ENCODE measurements around the gene KRTAP5-6.
A peak's percentile ranks its signal among the peaks of the same experiment; 100 is the strongest.

Gene KRTAP5-6

DNA sequence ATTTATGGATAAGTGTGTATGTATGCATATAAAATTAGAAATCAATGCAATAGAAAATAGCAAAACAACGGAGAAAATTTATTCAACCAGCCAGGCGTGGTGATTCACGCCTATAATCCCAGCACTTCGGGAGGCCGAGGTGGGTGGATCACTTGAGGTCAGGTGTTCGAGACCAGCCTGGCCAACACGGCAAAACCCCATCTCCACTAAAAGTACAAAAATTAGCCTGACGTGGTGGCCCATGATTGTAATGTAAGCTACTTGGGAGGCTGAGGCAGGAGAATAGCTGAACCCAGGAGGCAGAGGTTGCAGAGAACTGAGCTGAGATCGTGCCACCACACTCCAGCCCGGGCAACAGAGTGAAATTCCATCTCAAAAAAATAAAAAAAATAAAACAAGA lies 5.5 kb downstream of the KRTAP5-6 start:
- no peak for DNase-seq (ENCODE audit: low spot score)

DNA sequence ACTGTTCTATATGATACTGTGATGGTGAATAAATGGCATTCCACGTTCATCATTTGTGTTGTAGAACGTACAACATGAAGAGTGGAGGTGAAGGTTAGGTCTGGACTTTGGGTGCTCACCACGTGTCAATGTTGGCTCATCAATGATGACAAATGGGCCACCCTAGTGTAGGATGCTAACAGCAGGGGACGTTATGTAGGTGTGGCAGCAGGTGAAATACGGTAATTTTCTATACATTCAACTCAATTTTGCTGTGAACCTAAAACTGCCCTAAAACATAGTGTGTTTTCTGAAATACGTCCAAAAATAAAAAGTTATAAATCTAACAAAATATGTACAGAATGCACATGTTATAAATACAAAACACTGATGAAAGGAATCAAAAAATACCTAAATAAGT lies 6.2 kb downstream of the KRTAP5-6 start:
- no peak for DNase-seq (ENCODE audit: low spot score)

- no peak for DNase-seq (ENCODE audit: low spot score)
These were observed 8.4 kb downstream of the KRTAP5-6 start for GRCh38 chr11:1705126-1706052.

DNA sequence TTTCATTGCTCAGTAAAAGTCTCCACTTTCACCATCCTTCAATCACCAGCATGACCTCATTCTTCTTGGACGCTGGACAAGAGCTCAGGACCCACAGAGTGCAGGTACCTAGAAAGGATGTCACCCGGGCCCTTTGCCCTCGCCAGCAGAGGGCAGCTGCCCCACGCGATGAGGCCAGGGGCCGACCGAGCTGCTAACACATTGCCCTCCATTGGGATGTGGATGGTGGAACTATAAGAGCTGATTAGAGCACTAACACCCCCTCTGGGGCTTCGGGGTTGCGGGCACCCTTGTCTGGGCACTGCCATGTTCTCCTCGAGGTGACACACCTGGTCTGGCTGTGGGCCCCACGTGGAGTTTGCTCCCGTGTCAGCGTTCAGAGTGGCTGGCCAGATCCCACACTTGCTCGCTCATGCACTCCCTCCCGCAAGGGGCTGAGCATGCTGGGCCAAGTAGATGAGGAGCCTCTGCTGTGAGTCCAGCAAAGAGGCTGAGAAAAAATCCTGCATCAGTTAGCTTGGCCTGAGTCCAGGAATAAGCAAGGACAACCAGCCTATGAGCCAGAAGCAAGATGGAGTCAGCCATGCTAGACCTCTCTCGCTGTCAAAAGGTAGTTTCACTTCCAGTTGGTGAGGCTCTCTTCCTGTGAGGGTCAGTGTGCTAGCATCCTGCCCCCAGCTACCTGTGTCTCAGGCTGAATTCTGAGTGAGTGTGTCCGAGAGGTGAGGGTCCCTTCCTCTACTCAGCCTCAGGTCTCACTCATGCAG lies 9.8 kb downstream of the KRTAP5-6 start:
- no peak for DNase-seq (ENCODE audit: low spot score)

DNA sequence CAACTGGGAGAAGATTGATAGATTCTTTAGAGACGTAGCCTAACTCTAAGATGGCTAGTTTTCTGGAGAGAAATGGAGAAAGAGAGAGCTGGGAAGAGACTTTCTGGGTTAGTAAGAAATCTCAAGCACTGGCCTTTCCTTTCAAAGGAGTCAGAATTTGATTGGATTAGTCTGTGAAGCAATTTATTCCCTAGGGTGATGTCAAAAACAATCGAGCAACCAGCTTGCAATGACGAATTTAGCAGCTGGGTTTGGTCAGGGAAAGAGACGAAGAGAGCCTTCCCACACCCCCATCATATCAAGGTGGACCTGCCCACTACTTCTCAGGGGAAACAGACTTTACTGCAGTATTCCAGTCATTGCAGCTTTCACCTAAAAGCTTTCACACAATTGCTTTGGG lies 10.8 kb downstream of the KRTAP5-6 start:
- no peak for DNase-seq (ENCODE audit: low spot score)

DNA sequence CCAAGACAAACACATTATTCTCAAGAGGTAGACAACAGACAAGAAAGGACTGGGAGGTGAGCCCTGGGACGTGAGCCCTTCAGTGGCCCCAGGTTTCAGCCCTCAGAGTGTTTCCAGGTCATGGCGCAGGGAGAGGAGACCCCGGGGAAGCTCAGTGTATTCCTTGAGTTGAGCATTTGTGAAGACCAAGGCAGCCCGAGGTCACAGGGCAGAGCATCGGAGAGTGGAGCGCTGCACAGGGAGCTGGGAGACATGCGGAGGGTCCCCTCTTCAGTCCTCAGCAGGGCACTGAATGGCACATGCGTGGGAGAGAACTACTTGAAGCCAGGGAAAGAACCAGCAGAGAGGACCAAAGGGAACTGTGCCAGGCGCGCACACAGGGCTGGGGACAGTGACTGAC lies 11.7 kb downstream of the KRTAP5-6 start:
- no peak for DNase-seq (ENCODE audit: low spot score)

DNA sequence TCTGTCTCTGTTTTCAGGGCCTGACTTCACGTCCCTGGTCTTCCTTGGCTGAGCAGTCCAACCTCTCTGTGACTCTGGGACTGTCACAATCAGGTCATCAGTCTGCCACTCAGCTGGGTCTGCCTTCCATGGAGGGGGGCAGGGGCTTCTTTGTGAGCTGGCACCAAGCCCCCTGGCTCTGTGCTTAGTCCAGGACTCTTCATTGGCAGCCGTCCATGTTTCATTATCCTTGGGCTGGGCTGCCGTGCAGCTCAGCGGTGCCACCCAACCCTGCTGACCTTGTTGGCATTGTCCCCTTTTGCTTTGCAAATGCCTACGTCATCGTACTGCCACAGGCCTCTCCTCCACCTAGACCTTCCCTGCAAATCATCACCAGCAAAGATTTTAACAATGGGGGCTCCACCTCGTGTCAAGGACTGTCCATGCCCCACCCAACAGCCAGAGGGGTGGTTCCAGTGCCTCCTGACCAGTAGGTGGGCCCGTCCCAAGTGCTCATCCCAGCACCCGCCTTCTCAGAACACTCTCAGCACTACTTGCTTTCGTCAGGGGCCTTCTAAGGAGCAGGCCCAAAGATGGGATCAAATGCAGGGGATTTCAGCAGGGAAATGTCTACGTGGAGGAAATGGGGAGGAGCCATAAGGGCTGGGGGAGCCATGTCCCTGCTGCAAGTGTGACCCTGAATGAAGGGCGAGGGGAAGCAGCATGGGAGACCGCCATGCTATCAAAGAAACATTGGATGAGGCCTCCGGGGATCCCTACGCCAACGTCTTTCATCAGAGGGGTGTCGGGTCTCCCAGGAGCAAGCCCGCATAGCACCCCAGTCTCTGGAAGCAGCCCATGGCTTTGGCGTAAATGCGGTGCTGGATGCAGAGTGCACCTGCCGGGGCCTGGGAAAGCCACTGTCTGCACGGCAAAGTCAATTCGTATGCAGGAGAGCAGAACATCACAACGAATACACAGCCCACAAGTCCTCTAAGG lies 18.2 kb downstream of the KRTAP5-6 start:
- DNase-seq (ENCODE audit: low spot score), result no peak

DNA sequence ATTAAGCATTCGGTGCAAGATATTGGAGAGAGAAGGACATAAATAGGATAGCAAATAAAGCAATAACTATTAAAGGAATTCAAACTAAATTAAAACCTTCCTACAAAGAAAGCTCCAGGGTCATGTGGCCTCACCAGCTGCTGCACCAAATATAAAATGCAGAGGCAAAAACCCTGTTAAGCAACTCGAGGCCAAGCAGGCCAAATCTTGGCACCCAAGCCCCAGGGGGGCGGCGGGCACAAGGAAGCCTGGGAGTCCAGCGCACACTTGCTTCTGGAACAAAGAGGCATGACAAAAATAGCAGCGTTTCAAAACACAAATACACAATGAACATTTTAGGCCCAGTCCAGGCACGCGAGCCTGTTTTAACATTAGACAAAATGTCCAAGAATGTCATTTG lies 20.8 kb downstream of the KRTAP5-6 start:
- DNase-seq (ENCODE audit: low spot score), result no peak

GRCh38 chr11:1718326-1718725 lies 21.3 kb downstream of the KRTAP5-6 start:
- DNase-seq (ENCODE audit: low spot score), result no peak

DNA sequence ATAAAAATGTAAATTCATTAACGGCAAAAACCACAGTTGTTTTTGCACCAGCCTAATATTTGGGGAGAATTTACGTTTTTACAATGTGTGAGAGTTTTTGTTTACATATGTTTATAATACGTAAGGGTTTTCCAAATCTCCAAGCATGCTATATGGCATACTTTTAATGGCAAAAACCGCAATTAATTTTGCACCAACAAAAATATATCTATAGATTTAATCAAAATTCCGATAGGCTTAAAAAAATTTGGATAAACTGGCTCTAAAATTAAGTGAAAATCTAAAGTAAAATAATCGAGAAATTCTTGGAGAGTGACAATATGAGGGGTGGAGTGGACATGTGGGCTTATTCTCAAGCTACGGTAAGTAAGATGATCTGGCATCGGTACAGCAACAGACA lies 22.8 kb downstream of the KRTAP5-6 start:
- no peak for DNase-seq (ENCODE audit: low spot score)

DNA sequence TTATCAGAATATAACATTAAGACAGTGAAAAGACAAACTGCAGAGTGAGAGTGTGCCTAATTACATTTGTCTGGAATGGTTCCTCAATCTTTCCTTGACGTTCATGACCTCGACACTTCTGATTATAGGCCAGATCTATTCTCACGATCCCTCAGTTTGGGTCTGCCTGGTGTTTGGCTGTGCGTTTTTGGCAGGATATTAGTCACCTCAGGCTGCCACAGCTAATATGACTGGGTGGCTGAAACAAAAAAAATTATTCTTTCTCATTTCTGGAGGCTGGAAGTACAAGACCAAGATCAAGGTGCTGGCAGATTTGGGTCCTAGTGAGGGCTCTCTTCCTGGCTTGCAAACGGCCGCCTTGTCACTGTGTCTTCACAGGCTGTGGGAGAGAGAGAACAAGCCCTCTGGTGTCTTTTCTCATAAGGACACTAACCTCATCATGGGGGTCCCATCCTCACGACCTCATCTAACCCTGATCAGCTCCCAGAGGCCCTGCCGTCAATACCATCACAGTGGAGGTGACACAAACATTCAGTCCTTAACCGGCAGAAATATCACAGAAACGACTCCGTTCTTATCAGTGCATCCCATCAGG lies 30.2 kb downstream of the KRTAP5-6 start:
- DNase-seq (ENCODE audit: low spot score), result no peak

DNA sequence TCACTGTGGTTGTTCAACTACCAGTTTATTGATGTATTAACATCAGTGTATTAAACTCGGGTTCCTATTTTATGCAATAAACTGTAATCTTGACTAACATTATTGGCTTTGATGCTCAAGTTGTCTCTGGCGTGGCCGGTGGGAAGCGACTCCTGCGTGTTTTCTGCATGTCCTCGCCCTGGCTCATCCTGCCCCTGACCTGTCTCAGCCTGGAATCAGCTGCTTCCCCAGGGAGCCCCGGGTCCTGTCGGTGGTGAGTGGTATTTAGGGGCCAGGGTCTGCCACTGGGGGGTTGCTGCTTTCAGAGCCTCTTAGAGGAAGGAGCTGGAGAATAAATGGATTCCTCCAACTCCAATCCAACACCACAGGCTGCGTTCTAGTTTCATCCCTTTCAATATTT lies 30.9 kb downstream of the KRTAP5-6 start:
- DNase-seq (ENCODE audit: low spot score), result no peak

- DNase-seq (ENCODE audit: low spot score), result no peak
These were observed 31.3 kb downstream of the KRTAP5-6 start for GRCh38 chr11:1728301-1728700.

GRCh38 chr11:1728931-1729691 lies 32.1 kb downstream of the KRTAP5-6 start:
- DNase-seq (ENCODE audit: low spot score), result peak; percentile 61

DNA sequence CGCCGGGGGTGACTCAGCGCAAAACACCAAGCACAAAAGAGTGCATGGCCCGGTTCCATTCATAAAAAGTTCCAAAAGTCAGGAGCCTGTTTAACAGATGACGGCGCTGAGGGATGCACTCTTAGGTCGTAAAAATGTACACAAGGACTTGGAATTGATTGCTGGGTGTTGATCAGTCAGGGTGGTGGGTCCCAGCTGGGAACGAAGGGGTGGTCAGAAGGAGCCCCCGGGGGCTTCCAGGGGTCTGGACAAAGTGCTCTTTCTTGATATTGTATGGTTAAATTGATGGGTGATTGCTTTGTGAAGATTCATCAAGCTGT lies 32.7 kb downstream of the KRTAP5-6 start:
- DNase-seq (ENCODE audit: low spot score), result no peak

GRCh38 chr11:1730059-1730629 lies 33.1 kb downstream of the KRTAP5-6 start:
- DNase-seq (ENCODE audit: low spot score), result no peak

DNA sequence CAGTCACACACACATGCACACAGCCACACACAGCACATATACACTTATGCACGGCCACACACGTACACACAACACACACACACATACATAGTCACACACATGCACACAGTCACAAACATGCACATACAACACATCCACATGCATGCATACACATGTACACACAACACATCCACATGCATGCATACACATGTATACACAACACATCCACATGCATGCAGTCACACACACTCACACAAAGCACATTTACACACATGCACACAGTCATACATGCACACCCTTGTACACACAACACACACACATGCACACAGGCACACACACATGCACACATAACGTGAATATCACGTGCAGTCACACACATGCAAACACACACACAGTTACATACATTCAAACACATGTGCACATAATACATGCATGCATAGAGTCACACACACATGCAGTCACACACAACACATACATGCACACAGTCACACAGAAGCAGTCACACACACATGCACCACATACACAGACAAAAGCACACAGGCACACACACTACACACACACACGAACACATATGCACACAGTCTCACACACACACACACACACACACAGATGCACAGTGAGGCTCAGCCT lies 34.6 kb downstream of the KRTAP5-6 start:
- DNase-seq (ENCODE audit: low spot score), result no peak

- DNase-seq (ENCODE audit: low spot score), result no peak
These were observed 35.5 kb downstream of the KRTAP5-6 start for GRCh38 chr11:1732418-1733008.

DNA sequence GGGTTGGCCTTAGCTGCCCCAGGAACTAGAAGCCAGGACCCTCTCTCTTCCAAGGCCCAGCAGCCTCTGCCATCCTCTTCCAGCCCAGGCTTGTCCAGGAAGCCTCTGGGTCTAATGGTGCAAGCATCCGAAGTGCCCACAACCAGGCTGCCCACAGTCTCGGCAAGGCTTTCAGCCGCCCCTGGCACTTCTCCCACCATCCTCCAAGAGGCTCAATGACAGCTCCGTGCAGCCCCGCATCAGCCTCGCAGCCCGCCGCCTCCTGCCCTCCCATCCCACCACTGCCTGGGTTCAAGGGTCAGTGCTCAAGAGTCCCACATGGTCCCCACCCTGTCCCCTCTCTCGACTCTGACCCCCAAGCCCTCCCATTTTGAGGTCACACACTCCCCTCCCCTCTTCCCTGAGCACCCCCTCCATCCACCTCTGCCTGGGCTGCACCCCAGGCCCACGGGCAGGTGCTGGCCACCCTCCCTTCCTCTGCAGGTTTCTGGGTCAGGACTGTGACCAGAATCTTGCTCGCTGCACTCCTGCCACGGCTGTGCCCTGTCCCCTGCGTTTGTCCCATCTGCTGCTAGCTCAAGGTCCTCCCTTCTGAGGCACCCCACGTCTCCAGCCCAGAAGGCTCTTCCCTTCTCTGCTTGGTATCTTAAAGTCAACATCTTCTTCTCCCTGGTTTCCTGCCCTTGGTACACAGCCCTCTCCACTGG lies 36.2 kb downstream of the KRTAP5-6 start:
- no peak for DNase-seq (ENCODE audit: low spot score)

Data from AG20443 (cell line).